Aorta (tissue), 5 donors: ENCODE data around the gene ABCA12. TPM values are rescaled to one million over a fixed set of nuclear protein-coding genes. Genes with fewer than 3 reads are reported as not detected.

Experiments
- ATAC-seq: fragments of 200-7000 bp; cut with Tn5 transposase; one replicate; pipeline ENCODE4 v1.9.1; 2022; ENCODE audit warnings: moderate library complexity; ENCODE audit not compliant: low FRiP score
- DNase-seq, 2 donors: peaks; one replicate each; pipeline ENCODE4 v3.0.0-alpha.2; 2020
- H3K27ac ChIP-seq, 2 donors: one replicate each; pipeline ENCODE4 v1.5.1; 2013; ENCODE audit warnings: low read length in 2 of 2, mild to moderate bottlenecking in 2 of 2, moderate library complexity in 2 of 2, control low read depth in 1 of 2, inconsistent platforms in 1 of 2, low read depth in 1 of 2
- H3K27me3 ChIP-seq, 2 donors: one replicate each; pipeline ENCODE4 v1.6.1; 2013; ENCODE audit warnings: control low read depth in 1 of 2, low read length in 1 of 2, mild to moderate bottlenecking in 1 of 2, moderate library complexity in 1 of 2; ENCODE audit not compliant: insufficient read depth in 2 of 2, control insufficient read depth in 1 of 2
- H3K36me3 ChIP-seq, 2 donors: one replicate each; pipeline ENCODE4 v1.6.1; 2013; ENCODE audit warnings: control low read depth in 1 of 2, low read length in 1 of 2, mild to moderate bottlenecking in 1 of 2; ENCODE audit not compliant: insufficient read depth in 2 of 2, control insufficient read depth in 1 of 2
- H3K4me1 ChIP-seq, 2 donors: one replicate each; pipeline ENCODE4 v1.6.1; 2013; ENCODE audit warnings: low read length in 2 of 2, control low read depth in 1 of 2, mild to moderate bottlenecking in 1 of 2, moderate library complexity in 1 of 2; ENCODE audit not compliant: insufficient read depth in 2 of 2, control insufficient read depth in 1 of 2
- H3K4me3 ChIP-seq, 2 donors: one replicate each; pipeline ENCODE4 v1.5.1; 2013; ENCODE audit warnings: low read length in 2 of 2, control low read depth in 1 of 2, mild to moderate bottlenecking in 1 of 2
- H3K9me3 ChIP-seq: one replicate; pipeline ENCODE4 v1.6.1; 2013; ENCODE audit warnings: mild to moderate bottlenecking, low read length; ENCODE audit not compliant: control insufficient read depth
- WGBS, 2 donors: extraction: QIAGEN DNeasy Blood & Tissue Kit; methylation state at CpG; one replicate each; pipeline ENCODE4 v1.1.7; 2013; 5-methylcytosine and 5-hydroxymethylcytosine counted together
- intact Hi-C, 2 donors: fragments of 100-400 bp; cut with DNase I; formaldehyde crosslinking; loops; one replicate each; pipeline versions ENCODE4 v1.14.2 to v1.15.0; 2022
- polyA plus RNA-seq, 2 donors: library from polyadenylated mRNA; stranded (reverse); fragments of 200-250 nt; gene quantifications; one replicate each; pipeline ENCODE4 v1.2.3, GENCODE V29; 2013
- total RNA-seq, 2 donors: library from RNA; stranded (reverse); fragmentation: NEBNext Ultra II Directional; extraction: Animal tissue kit (Norgen Biotek cat#: 25700); gene quantifications; one replicate each; pipeline ENCODE4 v1.2.1, GENCODE V29; 2021
- donor health status: healthy with polysubstance abuse.
- donor health status: Bipolar disorder and iron deficiency.
- donor health status: DM: no; HTN: no; CAD: no.
- donor health status: DM: no; HTN: no; CAD: no.
- donor health status: DM: yes; HTN: yes; CAD: no.

ABCA12 gene
- total and polyA plus RNA-seq, 4 donors = not detected

- Histone ChIP-seq H3K27ac (no peak overlapping the region), H3K4me1 (no peaks in the 10 kb centered on the region), H3K36me3 (no peaks in the 10 kb centered on the region), H3K4me3 (no peak overlapping the region), H3K9me3 (no peaks in the 10 kb centered on the region), H3K27me3 (no peaks in the 10 kb centered on the region)
- WGBS, 2 donors = 47 to 74% methylated on average over 1 of the region's 1 CpG
- intact Hi-C loops = no loop called here
- no peak for DNase-seq
- no peak for ATAC-seq
Measured at GRCh38 chr2:215036314-215036713, 102.1 kb downstream of the ABCA12 start.

DNA sequence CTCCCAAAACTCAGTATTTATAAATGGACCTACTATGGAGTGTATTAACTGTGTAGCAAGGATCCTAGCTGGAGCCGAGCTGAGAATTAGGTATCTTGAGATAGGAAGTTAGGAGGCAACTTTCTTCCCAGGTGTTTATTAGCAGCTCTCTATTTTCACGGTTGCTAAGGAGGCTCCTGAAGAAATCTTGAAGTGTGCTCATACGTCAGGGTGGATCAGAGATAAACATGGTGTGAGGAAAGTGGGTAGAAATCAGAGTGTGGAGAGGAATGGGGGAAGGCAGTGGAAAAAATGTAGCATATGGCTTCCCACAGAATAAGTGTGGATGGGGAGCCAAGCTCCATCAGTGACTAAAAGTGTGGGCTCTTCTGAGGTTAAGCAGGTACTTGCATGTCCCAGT lies 104.3 kb downstream of the ABCA12 start:
- ATAC-seq = no peak
- H3K9me3 ChIP-seq = no peaks in the 10 kb centered on the region

DNA sequence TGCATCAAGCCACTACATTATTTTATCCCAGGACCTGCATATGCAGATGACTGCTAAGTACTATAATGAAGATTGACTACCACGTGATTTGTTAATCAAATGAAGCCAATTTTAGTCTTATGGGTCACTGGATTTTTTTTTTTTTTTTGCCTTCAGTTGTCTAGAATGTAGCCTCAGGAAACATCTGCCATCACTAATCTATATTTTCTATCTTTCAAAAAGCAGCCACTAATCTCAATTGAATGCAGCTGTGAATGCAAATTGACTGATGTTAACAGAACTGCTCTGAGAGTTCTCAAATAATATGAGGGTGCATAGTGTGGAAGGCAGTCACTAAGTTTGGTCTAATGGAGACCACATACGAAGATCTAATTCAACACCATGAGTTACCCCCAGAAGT lies 106.3 kb downstream of the ABCA12 start:
- 77 to 81% methylated on average over 2 of the region's 2 CpGs for WGBS, 2 donors
- no peak overlapping the region for H3K4me3 ChIP-seq
- H3K27ac ChIP-seq = no peak overlapping the region
- no peaks in the 10 kb centered on the region for H3K27me3 ChIP-seq
- DNase-seq (no peak), ATAC-seq (no peak)
- intact Hi-C loops = no loop called here
- H3K9me3 ChIP-seq = no peaks in the 10 kb centered on the region
- no peaks in the 10 kb centered on the region for H3K4me1 ChIP-seq
- H3K36me3 ChIP-seq = no peaks in the 10 kb centered on the region

More for the DNA sequence above, 104.3 kb downstream of the ABCA12 start:
- no peak overlapping the region for H3K27ac ChIP-seq
- no peaks in the 10 kb centered on the region for H3K36me3 ChIP-seq
- H3K27me3 ChIP-seq = no peaks in the 10 kb centered on the region
- H3K4me1 ChIP-seq = no peaks in the 10 kb centered on the region
- 78 to 86% methylated on average over 3 of the region's 3 CpGs for WGBS, 2 donors
- intact Hi-C loops = no loop called here
- DNase-seq = no peak
- H3K4me3 ChIP-seq = no peak overlapping the region

- Histone ChIP-seq H3K27ac (no peak overlapping the region), H3K4me3 (no peak overlapping the region), H3K27me3 (no peaks in the 10 kb centered on the region), H3K9me3 (no peaks in the 10 kb centered on the region), H3K4me1 (no peaks in the 10 kb centered on the region), H3K36me3 (no peaks in the 10 kb centered on the region)
- intact Hi-C loops = no loop called here
- ATAC-seq (no peak), DNase-seq (no peak)
- 90 to 91% methylated on average over 2 of the region's 2 CpGs for WGBS, 2 donors
Measured at GRCh38 chr2:215031321-215031720, 107.1 kb downstream of the ABCA12 start.

- no peak overlapping the region for H3K4me3 ChIP-seq
- 89 to 93% methylated on average over 5 of the region's 5 CpGs for WGBS, 2 donors
- no peaks in the 10 kb centered on the region for H3K4me1 ChIP-seq
- ATAC-seq = no peak
- intact Hi-C loops = no loop called here
- H3K27ac ChIP-seq = no peak overlapping the region
- H3K9me3 ChIP-seq = no peaks in the 10 kb centered on the region
- no peak for DNase-seq
- H3K36me3 ChIP-seq = no peaks in the 10 kb centered on the region
- H3K27me3 ChIP-seq = no peaks in the 10 kb centered on the region
Measured at GRCh38 chr2:215029936-215030335, 108.5 kb downstream of the ABCA12 start.

DNA sequence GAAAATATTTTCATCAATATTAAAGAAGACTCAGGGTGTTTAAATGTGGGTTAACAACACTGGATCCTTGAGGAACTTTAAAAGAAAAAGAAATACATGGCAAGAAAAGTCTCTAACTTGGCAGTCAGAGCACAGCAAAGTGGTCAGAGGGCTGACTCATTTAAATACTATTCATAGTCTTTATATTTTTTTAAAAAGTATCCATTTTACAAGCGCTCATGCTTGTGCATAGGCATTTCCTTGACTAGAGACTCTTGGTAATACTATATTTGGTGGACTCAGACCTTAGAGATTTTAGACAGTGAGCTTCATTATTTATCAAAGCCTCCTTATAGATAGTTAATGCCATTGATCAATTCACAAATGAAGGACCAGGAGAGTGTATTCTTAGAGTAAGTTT lies 110.2 kb downstream of the ABCA12 start:
- Histone ChIP-seq H3K27me3 (no peaks in the 10 kb centered on the region), H3K4me3 (no peak overlapping the region), H3K4me1 (no peaks in the 10 kb centered on the region), H3K9me3 (no peaks in the 10 kb centered on the region), H3K27ac (no peak overlapping the region), H3K36me3 (no peaks in the 10 kb centered on the region)
- intact Hi-C loops = no loop called here
- ATAC-seq = no peak
- DNase-seq = no peak
- WGBS, 2 donors = 7 to 8% methylated on average over 1 of the region's 1 CpG

DNA sequence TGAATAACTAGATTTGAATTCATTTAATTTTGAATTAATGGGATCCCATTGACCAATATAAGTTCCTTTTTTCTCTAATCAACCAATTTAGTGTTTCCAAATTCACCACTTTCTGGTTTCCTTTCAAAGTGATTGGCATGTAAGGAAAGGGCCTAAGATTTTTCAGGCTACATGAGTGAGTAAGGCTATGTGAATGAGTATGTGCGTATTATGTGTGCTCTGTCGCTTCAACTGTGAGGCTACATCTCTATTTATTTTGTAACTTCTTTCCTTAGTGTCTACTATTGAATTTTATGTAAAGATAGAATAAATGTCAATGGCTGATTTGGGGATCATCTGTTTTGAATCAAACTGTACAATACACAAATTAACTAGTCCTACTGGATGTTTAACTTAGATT lies 110.6 kb downstream of the ABCA12 start:
- intact Hi-C loops = no loop called here
- no peaks in the 10 kb centered on the region for H3K4me1 ChIP-seq
- H3K9me3 ChIP-seq = no peaks in the 10 kb centered on the region
- WGBS, 2 donors = 47 to 50% methylated on average over 2 of the region's 2 CpGs
- DNase-seq = no peak
- H3K27ac ChIP-seq = no peak overlapping the region
- H3K4me3 ChIP-seq = no peak overlapping the region
- H3K36me3 ChIP-seq = no peaks in the 10 kb centered on the region
- no peak for ATAC-seq
- no peaks in the 10 kb centered on the region for H3K27me3 ChIP-seq

DNA sequence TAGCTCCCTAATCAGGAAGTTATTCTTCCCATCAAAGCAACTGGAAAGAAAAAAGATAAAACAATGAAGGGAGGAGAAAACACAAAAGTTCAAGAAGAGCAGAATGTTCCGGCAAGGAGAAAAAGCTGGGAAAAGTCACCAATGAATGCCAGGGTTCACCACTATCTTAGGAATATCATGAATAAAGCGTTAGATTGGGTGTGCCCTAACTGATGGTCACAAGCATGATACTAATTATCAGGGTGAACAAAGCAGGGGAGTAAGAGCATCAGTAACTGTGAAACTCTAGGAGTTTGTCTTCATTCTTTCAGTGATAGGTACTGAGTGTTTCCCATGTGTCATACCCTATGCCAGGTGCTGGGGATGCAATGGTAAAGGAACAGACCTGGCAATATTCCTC lies 115.5 kb downstream of the ABCA12 start:
- Histone ChIP-seq H3K9me3 (no peaks in the 10 kb centered on the region), H3K27me3 (no peaks in the 10 kb centered on the region), H3K4me3 (no peak overlapping the region), H3K27ac (no peak overlapping the region), H3K4me1 (no peaks in the 10 kb centered on the region), H3K36me3 (no peaks in the 10 kb centered on the region)
- DNase-seq (no peak), ATAC-seq (no peak)
- WGBS, 2 donors = 89 to 91% methylated on average over 2 of the region's 2 CpGs
- intact Hi-C loops = no loop called here

DNA sequence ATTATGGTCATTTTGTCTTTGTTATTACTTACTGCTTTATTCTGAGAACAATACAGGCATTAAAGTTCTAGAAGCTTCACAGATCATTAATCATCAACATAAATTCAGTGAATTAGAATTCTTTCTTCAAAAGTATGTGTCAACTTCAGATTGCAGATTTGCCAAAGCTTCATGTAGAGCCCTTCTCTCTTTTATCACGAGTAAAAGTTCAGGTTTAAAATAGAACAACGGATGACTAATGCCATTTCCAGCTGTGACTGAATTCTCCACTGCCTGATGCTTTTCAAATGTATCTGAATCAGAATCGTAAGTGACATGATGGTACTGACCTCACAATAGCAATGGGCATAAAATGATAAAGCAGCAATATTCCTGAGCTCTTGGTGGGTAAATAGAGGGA lies 116.0 kb downstream of the ABCA12 start:
- no peaks in the 10 kb centered on the region for H3K9me3 ChIP-seq
- H3K27me3 ChIP-seq = no peaks in the 10 kb centered on the region
- DNase-seq (no peak), ATAC-seq (no peak)
- 2 to 4% methylated on average over 3 of the region's 3 CpGs for WGBS, 2 donors
- H3K27ac ChIP-seq = no peak overlapping the region
- H3K36me3 ChIP-seq = no peaks in the 10 kb centered on the region
- no peaks in the 10 kb centered on the region for H3K4me1 ChIP-seq
- intact Hi-C loops = no loop called here
- no peak overlapping the region for H3K4me3 ChIP-seq
